Activated naive CD8-positive, alpha-beta T cell treated with anti-CD3 and anti-CD28 coated beads for 36 hours (primary cell): ENCODE results near the gene IL9. TPM values are rescaled to one million over a fixed set of nuclear protein-coding genes. Genes with fewer than 3 reads are reported as not detected.

ENCODE experiments used
- DNase-seq: peaks from one replicate; pipeline ENCODE4 v3.0.0; 2021
- H3K27ac Mint-ChIP-seq: one replicate; pipeline ENCODE4 v1.8.0; 2022; ENCODE audit warnings: mild to moderate bottlenecking, moderate library complexity, mixed read lengths
- H3K27me3 Mint-ChIP-seq: one replicate; pipeline ENCODE4 v1.8.0; 2022; ENCODE audit warnings: mild to moderate bottlenecking, mixed read lengths
- H3K36me3 Mint-ChIP-seq: one replicate; pipeline ENCODE4 v1.8.0; 2021; ENCODE audit warnings: mild to moderate bottlenecking, mixed read lengths
- H3K4me1 Mint-ChIP-seq: one replicate; pipeline ENCODE4 v1.8.0; 2021; ENCODE audit warnings: mixed read lengths
- H3K4me3 Mint-ChIP-seq: one replicate; pipeline ENCODE4 v1.8.0; 2022; ENCODE audit warnings: mild to moderate bottlenecking, moderate library complexity, mixed read lengths
- H3K9me3 Mint-ChIP-seq: one replicate; pipeline ENCODE4 v1.8.0; 2022; ENCODE audit warnings: mixed read lengths
- total RNA-seq, 2 experiments: library from RNA; stranded (reverse); gene quantifications; one replicate each; pipeline ENCODE4 v1.2.3, GENCODE V29; 2021

The IL9 gene
- total RNA-seq, 2 experiments from 2014 or later, result not detected

- no peak overlapping the region for H3K27ac Mint-ChIP-seq
- H3K4me1 Mint-ChIP-seq, result no peaks in the 10 kb centered on the region
- no peak for DNase-seq
- H3K36me3 Mint-ChIP-seq, result no peaks in the 10 kb centered on the region
- H3K4me3 Mint-ChIP-seq, result no peak overlapping the region
- H3K27me3 Mint-ChIP-seq, result peaks cover 19% of the 10 kb centered on the region
- H3K9me3 Mint-ChIP-seq, result no peaks in the 10 kb centered on the region
These were observed 13.8 kb downstream of the IL9 start for GRCh38 chr5:135881819-135882218.

- no peak for DNase-seq
- no peak overlapping the region for H3K27ac Mint-ChIP-seq
- no peaks in the 10 kb centered on the region for H3K36me3 Mint-ChIP-seq
- H3K27me3 Mint-ChIP-seq, result peaks cover 19% of the 10 kb centered on the region
- no peaks in the 10 kb centered on the region for H3K4me1 Mint-ChIP-seq
- no peak overlapping the region for H3K4me3 Mint-ChIP-seq
- no peaks in the 10 kb centered on the region for H3K9me3 Mint-ChIP-seq
These were observed 14.4 kb downstream of the IL9 start for GRCh38 chr5:135881244-135881643.

DNA sequence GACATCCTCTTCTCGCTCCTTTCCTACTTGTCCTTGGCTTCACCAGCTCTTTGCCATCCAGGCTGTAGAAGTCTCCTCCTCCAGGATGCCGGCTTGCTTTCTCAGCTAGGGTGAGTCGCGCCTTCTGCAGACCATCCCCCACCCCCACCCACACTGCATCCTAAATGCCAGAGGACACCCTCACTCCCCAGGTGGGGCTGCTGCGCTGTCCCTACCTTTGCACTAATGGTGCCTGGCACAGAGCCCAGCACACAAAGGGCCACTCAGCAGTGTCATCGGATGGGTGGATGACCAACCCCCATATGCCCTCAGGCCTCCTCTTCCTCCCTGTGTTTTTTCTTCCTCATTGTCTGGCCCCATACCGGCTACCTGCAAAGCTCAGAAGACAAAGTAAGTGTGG lies 14.8 kb downstream of the IL9 start:
- Mint-ChIP-seq H3K4me3 (no peak overlapping the region), H3K36me3 (no peaks in the 10 kb centered on the region), H3K9me3 (no peaks in the 10 kb centered on the region), H3K4me1 (no peaks in the 10 kb centered on the region), H3K27me3 (peaks cover 19% of the 10 kb centered on the region), H3K27ac (no peak overlapping the region)
- no peak for DNase-seq

DNA sequence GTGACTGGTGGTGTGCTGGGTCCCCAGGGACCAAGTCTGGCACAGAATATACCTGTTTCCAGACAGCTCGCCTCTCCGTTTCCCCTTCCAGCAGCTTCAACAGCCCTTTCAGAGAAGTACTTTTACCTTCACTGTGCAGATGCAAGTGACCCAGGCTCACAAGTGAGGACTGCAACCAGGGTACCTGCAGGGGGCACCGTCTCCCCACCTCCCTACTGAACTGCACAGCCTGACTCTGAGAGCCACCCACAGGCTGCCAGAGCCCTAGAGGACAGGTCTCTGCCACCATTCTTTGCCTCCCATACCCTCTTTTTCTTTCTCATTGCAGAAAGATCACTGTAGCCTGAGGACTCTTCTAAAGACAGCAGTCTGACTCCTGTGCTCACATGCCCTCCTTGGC lies 15.4 kb downstream of the IL9 start:
- no peaks in the 10 kb centered on the region for H3K4me1 Mint-ChIP-seq
- H3K9me3 Mint-ChIP-seq, result no peaks in the 10 kb centered on the region
- H3K27me3 Mint-ChIP-seq, result peaks cover 15% of the 10 kb centered on the region
- H3K27ac Mint-ChIP-seq, result no peak overlapping the region
- no peak overlapping the region for H3K4me3 Mint-ChIP-seq
- H3K36me3 Mint-ChIP-seq, result no peaks in the 10 kb centered on the region
- no peak for DNase-seq

GRCh38 chr5:135879591-135879990 lies 16.1 kb downstream of the IL9 start:
- Mint-ChIP-seq H3K4me3 (no peak overlapping the region), H3K4me1 (no peaks in the 10 kb centered on the region), H3K27me3 (peaks cover 11% of the 10 kb centered on the region), H3K9me3 (no peaks in the 10 kb centered on the region), H3K27ac (no peak overlapping the region), H3K36me3 (no peaks in the 10 kb centered on the region)
- DNase-seq, result no peak

GRCh38 chr5:135878156-135878620 lies 17.5 kb downstream of the IL9 start:
- no peaks in the 10 kb centered on the region for H3K4me1 Mint-ChIP-seq
- H3K27me3 Mint-ChIP-seq, result peaks cover 9% of the 10 kb centered on the region
- H3K27ac Mint-ChIP-seq, result no peak overlapping the region
- no peaks in the 10 kb centered on the region for H3K9me3 Mint-ChIP-seq
- H3K4me3 Mint-ChIP-seq, result no peak overlapping the region
- DNase-seq, result no peak
- H3K36me3 Mint-ChIP-seq, result no peaks in the 10 kb centered on the region

DNA sequence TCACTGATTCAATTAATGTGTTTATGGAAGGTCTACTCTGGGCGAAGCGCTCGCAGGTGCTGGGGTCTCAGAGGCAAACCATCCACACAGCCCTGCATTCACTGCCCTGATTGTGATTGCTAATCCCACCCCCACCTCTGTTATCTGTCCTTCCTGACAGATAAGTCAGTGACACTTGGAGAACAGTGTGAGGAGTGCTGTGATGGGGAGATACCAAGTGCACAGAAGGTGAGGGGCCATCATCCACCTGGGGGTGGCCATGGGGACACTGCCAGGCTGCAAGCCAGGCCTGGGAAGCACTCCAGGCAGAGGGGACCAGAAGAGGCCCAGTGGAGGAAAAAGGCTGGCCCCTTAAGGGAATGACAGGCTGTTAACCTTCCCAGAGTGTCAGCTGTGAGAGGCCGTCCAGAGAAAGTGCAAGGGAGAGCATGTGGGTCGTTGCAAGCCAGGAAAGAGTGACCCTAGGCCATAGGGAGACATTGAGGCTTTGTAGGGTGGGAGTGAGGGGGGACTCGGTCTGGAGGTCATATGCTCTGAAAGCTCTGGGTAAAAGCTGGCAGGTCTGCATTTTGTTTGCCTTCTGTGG lies 18.0 kb downstream of the IL9 start:
- Mint-ChIP-seq H3K27me3 (peaks cover 4% of the 10 kb centered on the region), H3K4me1 (no peaks in the 10 kb centered on the region), H3K27ac (no peak overlapping the region), H3K36me3 (no peaks in the 10 kb centered on the region), H3K9me3 (no peaks in the 10 kb centered on the region), H3K4me3 (no peak overlapping the region)
- no peak for DNase-seq

GRCh38 chr5:135876146-135876545 lies 19.5 kb downstream of the IL9 start:
- Mint-ChIP-seq H3K4me1 (no peaks in the 10 kb centered on the region), H3K36me3 (no peaks in the 10 kb centered on the region), H3K9me3 (no peaks in the 10 kb centered on the region), H3K27me3 (peaks cover 3% of the 10 kb centered on the region), H3K27ac (no peak overlapping the region), H3K4me3 (no peak overlapping the region)
- no peak for DNase-seq

GRCh38 chr5:135875567-135875966 lies 20.1 kb downstream of the IL9 start:
- H3K4me3 Mint-ChIP-seq, result no peak overlapping the region
- no peak for DNase-seq

GRCh38 chr5:135874461-135874860 lies 21.2 kb downstream of the IL9 start:
- H3K4me3 Mint-ChIP-seq, result no peak overlapping the region
- H3K27me3 Mint-ChIP-seq, result no peaks in the 10 kb centered on the region
- no peaks in the 10 kb centered on the region for H3K9me3 Mint-ChIP-seq
- no peak overlapping the region for H3K27ac Mint-ChIP-seq
- DNase-seq, result no peak
- H3K36me3 Mint-ChIP-seq, result no peaks in the 10 kb centered on the region
- H3K4me1 Mint-ChIP-seq, result no peaks in the 10 kb centered on the region

More at GRCh38 chr5:135875567-135875966, 20.1 kb downstream of the IL9 start:
- no peak overlapping the region for H3K27ac Mint-ChIP-seq
- H3K27me3 Mint-ChIP-seq, result peaks cover 3% of the 10 kb centered on the region
- H3K4me1 Mint-ChIP-seq, result no peaks in the 10 kb centered on the region
- H3K36me3 Mint-ChIP-seq, result no peaks in the 10 kb centered on the region
- H3K9me3 Mint-ChIP-seq, result no peaks in the 10 kb centered on the region

DNA sequence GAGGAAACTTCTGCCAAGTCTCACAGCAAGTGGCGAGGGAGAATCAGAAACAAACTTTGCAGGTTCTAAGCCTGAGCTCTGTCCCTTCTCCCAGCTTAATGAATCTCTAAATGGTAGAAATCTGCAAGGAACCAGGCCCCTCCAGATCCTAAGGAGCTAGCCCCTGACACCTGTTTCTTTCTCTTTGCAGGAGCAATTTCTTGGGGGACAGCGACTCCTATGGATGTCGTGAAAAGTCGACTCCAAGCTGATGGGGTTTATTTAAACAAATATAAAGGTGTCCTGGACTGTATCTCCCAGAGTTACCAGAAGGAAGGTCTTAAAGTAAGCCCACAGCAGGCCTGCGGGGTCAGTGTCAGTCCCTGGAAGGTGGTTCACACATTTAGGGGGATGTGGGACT lies 21.8 kb downstream of the IL9 start:
- no peaks in the 10 kb centered on the region for H3K36me3 Mint-ChIP-seq
- H3K4me1 Mint-ChIP-seq, result no peaks in the 10 kb centered on the region
- no peaks in the 10 kb centered on the region for H3K9me3 Mint-ChIP-seq
- H3K27me3 Mint-ChIP-seq, result no peaks in the 10 kb centered on the region
- DNase-seq, result no peak
- no peak overlapping the region for H3K27ac Mint-ChIP-seq
- H3K4me3 Mint-ChIP-seq, result no peak overlapping the region

DNA sequence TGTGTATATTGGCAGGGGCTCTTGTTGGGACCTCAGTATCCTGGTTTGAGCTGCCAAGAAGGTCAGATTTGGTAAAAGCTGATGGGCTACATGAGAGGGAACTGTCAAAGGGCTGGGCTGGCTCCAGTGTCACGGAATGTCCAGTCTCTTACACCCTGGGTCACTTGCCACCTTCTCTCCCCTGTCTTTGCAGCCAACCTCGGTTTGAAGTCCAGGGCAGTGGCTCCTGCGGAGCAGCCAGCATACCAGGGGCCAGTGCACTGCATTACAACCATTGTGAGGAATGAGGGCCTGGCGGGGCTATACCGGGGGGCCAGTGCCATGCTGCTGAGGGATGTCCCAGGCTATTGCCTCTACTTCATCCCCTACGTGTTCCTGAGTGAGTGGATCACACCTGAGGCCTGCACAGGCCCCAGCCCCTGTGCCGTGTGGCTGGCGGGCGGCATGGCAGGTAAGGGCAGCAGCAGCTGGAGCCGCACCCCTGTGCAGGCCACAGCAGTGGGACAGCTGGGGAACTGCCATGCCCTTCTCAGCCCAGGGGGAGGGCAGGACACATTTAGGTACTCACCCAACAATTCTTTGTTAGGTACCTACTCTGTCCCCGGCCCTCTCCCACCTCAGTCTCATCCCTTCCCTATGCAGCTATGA lies 24.2 kb downstream of the IL9 start:
- Mint-ChIP-seq H3K4me1 (no peaks in the 10 kb centered on the region), H3K9me3 (no peaks in the 10 kb centered on the region), H3K4me3 (no peak overlapping the region), H3K27ac (no peak overlapping the region), H3K27me3 (no peaks in the 10 kb centered on the region), H3K36me3 (no peaks in the 10 kb centered on the region)
- DNase-seq, result no peak

GRCh38 chr5:135869935-135870334 lies 25.7 kb downstream of the IL9 start:
- Mint-ChIP-seq H3K4me3 (no peak overlapping the region), H3K9me3 (no peaks in the 10 kb centered on the region), H3K27me3 (no peaks in the 10 kb centered on the region), H3K36me3 (no peaks in the 10 kb centered on the region), H3K4me1 (no peaks in the 10 kb centered on the region), H3K27ac (no peak overlapping the region)
- no peak for DNase-seq

DNA sequence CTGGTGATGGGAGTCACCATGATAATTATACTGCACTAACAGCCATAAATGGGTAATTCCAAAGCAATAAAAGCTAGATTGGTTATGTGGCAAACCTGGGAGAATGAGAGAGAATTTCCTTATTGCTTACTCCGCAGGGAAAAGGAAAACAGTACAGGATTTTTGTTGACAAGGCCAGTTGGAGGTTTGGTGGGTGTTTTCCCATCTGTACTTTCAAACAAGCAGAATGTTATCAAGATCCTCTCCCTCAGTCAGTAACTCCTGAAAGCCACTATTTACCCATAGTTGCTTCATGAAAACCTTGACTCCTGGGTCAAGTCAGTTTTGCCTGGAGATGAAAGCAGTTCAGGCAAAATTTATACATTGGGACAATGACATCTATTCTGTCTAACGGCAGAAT lies 26.4 kb downstream of the IL9 start:
- no peak for DNase-seq
- H3K4me1 Mint-ChIP-seq, result no peaks in the 10 kb centered on the region
- no peaks in the 10 kb centered on the region for H3K27me3 Mint-ChIP-seq
- no peak overlapping the region for H3K27ac Mint-ChIP-seq
- no peak overlapping the region for H3K4me3 Mint-ChIP-seq
- no peaks in the 10 kb centered on the region for H3K9me3 Mint-ChIP-seq
- H3K36me3 Mint-ChIP-seq, result no peaks in the 10 kb centered on the region

DNA sequence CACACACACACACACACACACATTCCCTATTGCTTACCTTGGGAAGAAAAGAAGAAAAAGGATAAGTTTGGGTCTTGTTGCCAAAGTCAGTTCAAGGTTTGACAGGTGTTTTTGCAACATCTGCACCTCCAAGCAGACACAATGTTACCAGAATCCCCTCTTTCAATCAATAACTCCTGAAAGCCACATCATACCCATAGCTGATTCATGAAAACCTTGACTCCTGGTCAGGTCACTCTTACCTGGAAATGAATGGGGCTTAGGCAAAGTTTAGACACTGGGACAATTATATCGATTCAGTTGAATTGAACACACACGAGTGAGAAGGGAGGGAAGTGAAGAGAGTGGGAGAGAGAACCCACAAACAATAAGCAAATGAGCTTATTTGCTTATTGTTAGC lies 27.0 kb downstream of the IL9 start:
- Mint-ChIP-seq H3K4me3 (no peak overlapping the region), H3K36me3 (no peaks in the 10 kb centered on the region)

GRCh38 chr5:135867599-135867998 lies 28.0 kb downstream of the IL9 start:
- Mint-ChIP-seq H3K4me3 (no peak overlapping the region), H3K36me3 (no peaks in the 10 kb centered on the region), H3K4me1 (no peaks in the 10 kb centered on the region), H3K27ac (no peak overlapping the region), H3K27me3 (no peaks in the 10 kb centered on the region), H3K9me3 (no peaks in the 10 kb centered on the region)
- no peak for DNase-seq

More for the DNA sequence above, 27.0 kb downstream of the IL9 start:
- Mint-ChIP-seq H3K4me1 (no peaks in the 10 kb centered on the region), H3K9me3 (no peaks in the 10 kb centered on the region), H3K27ac (no peak overlapping the region), H3K27me3 (no peaks in the 10 kb centered on the region)
- no peak for DNase-seq
